ENCODE results near the gene TMEM207. TPM values are rescaled to one million over a fixed set of nuclear protein-coding genes. Genes with fewer than 3 reads are reported as not detected.

The TMEM207 gene
- total and polyA plus RNA-seq, 2 of the 8 experiments (the other 6 are each of a cell fraction or from before 2014, with no cell fraction given), result not detected

GRCh38 chr3:190492129-190492528, 42.4 kb upstream of the TMEM207 start:
- Histone ChIP-seq H3K23ac (ENCODE audit: insufficient read length) (no peak overlapping the region), H4K5ac (ENCODE audit: insufficient read length, low read depth, low read length) (no peak overlapping the region), H2BK5ac (ENCODE audit: low read depth, low read length) (no peak overlapping the region), H4K8ac (ENCODE audit: extremely low read depth, insufficient read depth, low read length) (no peak overlapping the region), H2AK5ac (ENCODE audit: low read depth, low read length) (no peak overlapping the region), H2BK15ac (ENCODE audit: low read length) (no peak overlapping the region), H2AFZ (ENCODE audit: low read length) (no peak overlapping the region), H3K27ac (ENCODE audit: low read depth, low read length) (no peak overlapping the region), H3K4me3 (ENCODE audit: extremely low read depth in 1 of 4, insufficient read depth in 2 of 4, low read depth in 3 of 4, low read length in 4 of 4) (no peak overlapping the region), H3K79me2 (ENCODE audit: control insufficient read depth in 1 of 2, insufficient read depth in 2 of 2, low read length in 2 of 2) (no peaks in the 10 kb centered on the region), H3K23me2 (ENCODE audit: low read depth, low read length) (no peaks in the 10 kb centered on the region; the same call in 1 of the 2 replicates), H3K36me3 (ENCODE audit: control insufficient read depth in 2 of 4, insufficient read depth in 4 of 4, low read length in 3 of 4) (no peaks in the 10 kb centered on the region), H3K79me1 (ENCODE audit: low read depth, low read length) (no peaks in the 10 kb centered on the region), H2BK120ac (replicated peaks; ENCODE audit: low read depth, low read length) (no peak overlapping the region), H4K20me1 (replicated peaks in 1 of 2; ENCODE audit: control insufficient read depth in 1 of 2, insufficient read depth in 2 of 2, low read length in 2 of 2) (no peaks in the 10 kb centered on the region), H3K4me1 (replicated peaks in 1 of 4; ENCODE audit: control insufficient read depth in 3 of 4, insufficient read depth in 4 of 4, low read length in 3 of 4) (no peaks in the 10 kb centered on the region), H3K4ac (replicated peaks; ENCODE audit: insufficient read length, low read depth, low read length) (no peak overlapping the region), H3K56ac (replicated peaks; ENCODE audit: insufficient read length, low read depth, low read length) (no peak overlapping the region), H3K9ac (replicated peaks in 1 of 4; ENCODE audit: extremely low read depth in 1 of 4, low read depth in 3 of 4, low read length in 3 of 4) (no peak overlapping the region), H3K27me3 (replicated peaks in 1 of 4; ENCODE audit: control insufficient read depth in 3 of 4, extremely low read depth in 1 of 4, insufficient read depth in 3 of 4, low read length in 3 of 4) (no peaks in the 10 kb centered on the region), H3K14ac (ENCODE audit: insufficient read length) (no peak overlapping the region), H2BK12ac (ENCODE audit: low read depth, low read length) (no peak overlapping the region), H3K9me3 (ENCODE audit: insufficient read depth in 2 of 2, low read depth in 1 of 2, low read length in 1 of 2) (no peaks in the 10 kb centered on the region), H3K18ac (ENCODE audit: extremely low read depth, low read length) (no peak overlapping the region), H3K4me2 (ENCODE audit: insufficient read depth in 1 of 2, low read depth in 2 of 2, low read length in 2 of 2) (no peak overlapping the region), H4K91ac (replicated peaks; ENCODE audit: insufficient read length, low read length) (no peak overlapping the region), H2BK20ac (ENCODE audit: low read length) (no peak overlapping the region)
- ChIA-PET CTCF (ENCODE audit: partially characterized antibody) (interaction anchor here (0.8 to 1.2 kb wide), 3 partner anchors 12 to 203 kb away, joined by 3 to 4 read pairs (median 3); partner anchors contain the start of gene IL1RAP), POLR2A (ENCODE audit: partially characterized antibody) (no interaction called here)
- no peak for FAIRE-seq
- no peak for TF ChIP-seq CEBPB (IDR thresholded peaks at IDR 0.05; ENCODE audit: low read depth, low read length)
- TF ChIP-seq HDAC6 (IDR thresholded peaks at IDR 0.05; ENCODE audit: low read depth, low read length), result no peak
- TF ChIP-seq BRCA1 (IDR thresholded peaks at IDR 0.05; ENCODE audit: low read depth, low read length), result no peak
- no peak for TF ChIP-seq CBX5 (IDR thresholded peaks at IDR 0.05; ENCODE audit: low read depth, low read length)
- TF ChIP-seq JUND (IDR thresholded peaks at IDR 0.05; ENCODE audit: low read length), result no peak
- no peak for TF ChIP-seq SIX5 (IDR thresholded peaks at IDR 0.05; ENCODE audit: low read depth, low read length)
- no peak for TF ChIP-seq RBBP5 (IDR thresholded peaks at IDR 0.05; ENCODE audit: borderline replicate concordance, low read depth, low read length)
- TF ChIP-seq TBP (IDR thresholded peaks at IDR 0.05; ENCODE audit: low read depth, low read length), result no peak
- TF ChIP-seq RAD21 (IDR thresholded peaks at IDR 0.05 in 1 of 2, conservative IDR thresholded peaks at IDR 0.05 in 1 of 2; ENCODE audit: low read depth in 2 of 2, low read length in 2 of 2), result no peak
- TF ChIP-seq TEAD4 (IDR thresholded peaks at IDR 0.05; ENCODE audit: low read depth, low read length), result no peak
- TF ChIP-seq TAF7 (optimal IDR thresholded peaks at IDR 0.05; ENCODE audit: borderline replicate concordance, low read depth, low read length), result no peak
- no peak for DNase-seq (ENCODE audit: low read depth in 1 of 2, low spot score in 2 of 2)

All from H1 (cell line).